SKM-1 treated with dmso at 0.1 percent for 144 hours (cell line): ENCODE data around the gene ENOSF1.
"Not testable (repeated sequence)": the region's sequence is repeated elsewhere in the genome, so short reads cannot be mapped to it uniquely, and the experiment has no call there.

Experiments used
- DNase-seq: peaks from one replicate; lab custom pipeline; 2025; ENCODE audit not compliant: unreplicated experiment; lab: John Stamatoyannopoulos, UW

The ENOSF1 gene

GRCh38 chr18:708096-708495, 4.3 kb downstream of the ENOSF1 start:
- DNase-seq, result no peak

GRCh38 chr18:706405-706804, 6.0 kb downstream of the ENOSF1 start:
- no peak for DNase-seq

- DNase-seq, result no peak
Measured at GRCh38 chr18:703213-703967, 9.0 kb downstream of the ENOSF1 start.

- DNase-seq, result no peak
Measured at GRCh38 chr18:697800-698199, 14.6 kb downstream of the ENOSF1 start.

GRCh38 chr18:697012-697411, 15.4 kb downstream of the ENOSF1 start:
- DNase-seq, result no peak

GRCh38 chr18:693466-694187, 18.8 kb downstream of the ENOSF1 start:
- DNase-seq, result no peak

- no peak for DNase-seq
Measured at GRCh38 chr18:692824-693223, 19.6 kb downstream of the ENOSF1 start.

- DNase-seq, result no peak
Measured at GRCh38 chr18:688323-688722, 24.1 kb downstream of the ENOSF1 start.

GRCh38 chr18:686339-687111, 25.9 kb downstream of the ENOSF1 start:
- no peak for DNase-seq

GRCh38 chr18:685438-685837, 27.0 kb downstream of the ENOSF1 start:
- DNase-seq, result no peak

- no peak for DNase-seq
Measured at GRCh38 chr18:683531-683930, 28.9 kb downstream of the ENOSF1 start.

- DNase-seq, result no peak
Measured at GRCh38 chr18:682833-683232, 29.6 kb downstream of the ENOSF1 start.

- DNase-seq, result not testable (repeated sequence)
Measured at GRCh38 chr18:682416-682815, 30.0 kb downstream of the ENOSF1 start.

GRCh38 chr18:681985-682384, 30.4 kb downstream of the ENOSF1 start:
- no peak for DNase-seq

- no peak for DNase-seq
Measured at GRCh38 chr18:680392-680791, 32.0 kb downstream of the ENOSF1 start.

GRCh38 chr18:679516-679915, 32.9 kb downstream of the ENOSF1 start:
- no peak for DNase-seq

GRCh38 chr18:678482-679182, 33.8 kb downstream of the ENOSF1 start:
- no peak for DNase-seq

GRCh38 chr18:677951-678381, 34.5 kb downstream of the ENOSF1 start:
- DNase-seq, result no peak

- DNase-seq, result no peak
Measured at GRCh38 chr18:677145-677544, 35.3 kb downstream of the ENOSF1 start.

GRCh38 chr18:676736-677135, 35.7 kb downstream of the ENOSF1 start:
- DNase-seq, result no peak

- DNase-seq, result no peak
Measured at GRCh38 chr18:676069-676468, 36.4 kb downstream of the ENOSF1 start.
